Embryonic facial prominence (tissue), 1 donor: ENCODE results near the gene BSG.
"Not testable (repeated sequence)": the region's sequence is repeated elsewhere in the genome, so short reads cannot be mapped to it uniquely, and the experiment has no call there.

Experiments used
- DNase-seq: peaks from one replicate; pipeline ENCODE4 v3.0.0-alpha.2; 2016; ENCODE audit errors: extremely low spot score

Gene BSG

GRCh38 chr19:588093-588740 is 15.8 kb downstream of the BSG start:
- DNase-seq, result no peak

- no peak for DNase-seq
Measured at GRCh38 chr19:588741-589692, 16.6 kb downstream of the BSG start.

- DNase-seq, result no peak
Measured at GRCh38 chr19:589693-590395, 17.4 kb downstream of the BSG start, which contains the start of gene HCN2. Gene HCN2 (plus strand): TSS chr19:589881. CDS start chr19:589946, 65 bp downstream.

GRCh38 chr19:590396-590745 is 18.0 kb downstream of the BSG start:
- DNase-seq, result no peak

- no peak for DNase-seq
Measured at GRCh38 chr19:590750-591098, 18.3 kb downstream of the BSG start.

DNA sequence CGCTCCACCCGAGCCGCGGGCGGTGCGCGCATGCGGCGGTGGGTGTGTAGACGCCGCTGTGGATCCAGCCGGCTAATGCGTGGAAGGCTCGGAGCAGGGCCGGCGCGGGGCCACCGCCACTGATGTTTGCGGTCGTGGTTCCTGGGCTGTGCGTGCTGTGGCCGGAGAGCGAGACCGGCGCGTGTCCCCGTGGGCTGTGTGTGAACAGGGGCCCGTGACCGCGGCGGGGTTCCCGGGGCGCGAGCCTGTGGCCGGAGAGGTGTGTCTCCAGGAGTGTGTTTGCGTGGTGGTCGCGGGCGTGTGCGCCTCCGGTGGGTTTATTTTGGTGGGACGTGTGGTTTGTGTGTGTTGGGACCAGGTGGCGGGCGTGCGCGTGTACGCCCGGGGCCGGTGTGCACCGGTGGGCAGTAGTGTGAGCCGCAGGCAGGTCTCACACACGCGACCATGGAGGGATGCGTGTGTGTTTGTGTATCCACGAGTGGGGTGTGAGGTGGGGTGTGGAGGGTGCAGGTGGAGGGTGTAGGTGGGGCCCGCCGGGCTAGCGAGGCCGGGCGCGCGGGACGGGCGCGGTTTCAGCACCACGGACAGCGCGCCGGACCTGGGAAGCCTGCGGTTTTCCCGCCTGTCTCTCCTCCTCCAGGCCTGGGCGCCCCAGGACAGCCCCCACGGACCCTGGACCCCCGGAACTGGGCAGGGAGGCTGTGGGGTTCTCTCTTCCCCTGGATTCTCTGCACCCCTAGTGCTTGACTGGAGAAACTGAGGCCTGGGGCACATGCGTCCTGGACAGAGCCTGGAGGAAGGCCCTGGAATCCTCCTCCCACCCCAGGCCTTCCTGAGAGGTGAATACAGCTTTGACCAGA is 18.9 kb downstream of the BSG start:
- DNase-seq, result no peak

- DNase-seq, result no peak
Measured at GRCh38 chr19:592101-592500, 19.7 kb downstream of the BSG start.

- no peak for DNase-seq
Measured at GRCh38 chr19:593055-593454, 20.7 kb downstream of the BSG start.

GRCh38 chr19:593505-593904 is 21.1 kb downstream of the BSG start:
- DNase-seq, result no peak

DNA sequence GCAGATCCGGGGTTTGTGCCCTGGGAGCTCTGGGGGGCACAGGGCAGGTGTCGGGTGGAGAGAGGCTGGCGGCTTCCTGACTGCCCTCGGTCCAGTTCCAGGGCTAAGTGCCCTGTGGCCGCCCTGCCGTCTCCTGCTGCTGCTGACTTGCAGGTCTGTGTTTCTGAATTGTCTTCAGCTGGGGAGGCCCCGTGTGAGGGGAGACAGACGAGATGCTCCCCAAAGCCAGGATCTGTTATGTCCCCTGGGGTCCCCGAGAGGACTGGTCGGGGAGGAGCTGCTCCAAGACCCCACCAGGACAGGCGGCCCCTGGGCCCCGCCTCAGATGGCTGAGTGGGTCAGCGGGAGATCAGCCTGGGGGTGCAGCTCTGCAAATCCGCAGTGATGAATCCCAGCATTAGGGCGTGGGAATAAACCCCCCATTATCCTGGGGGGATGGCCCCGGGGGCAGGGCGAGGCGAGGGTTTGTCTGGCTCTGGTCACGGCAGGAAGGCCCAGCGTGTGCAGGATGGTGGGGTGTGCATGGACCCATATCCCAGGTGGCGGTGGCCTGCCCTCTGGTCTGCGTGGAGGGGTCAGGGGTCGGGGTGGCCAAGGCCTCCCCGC is 22.0 kb downstream of the BSG start:
- no peak for DNase-seq

GRCh38 chr19:595326-596262 is 23.2 kb downstream of the BSG start:
- no peak for DNase-seq

DNA sequence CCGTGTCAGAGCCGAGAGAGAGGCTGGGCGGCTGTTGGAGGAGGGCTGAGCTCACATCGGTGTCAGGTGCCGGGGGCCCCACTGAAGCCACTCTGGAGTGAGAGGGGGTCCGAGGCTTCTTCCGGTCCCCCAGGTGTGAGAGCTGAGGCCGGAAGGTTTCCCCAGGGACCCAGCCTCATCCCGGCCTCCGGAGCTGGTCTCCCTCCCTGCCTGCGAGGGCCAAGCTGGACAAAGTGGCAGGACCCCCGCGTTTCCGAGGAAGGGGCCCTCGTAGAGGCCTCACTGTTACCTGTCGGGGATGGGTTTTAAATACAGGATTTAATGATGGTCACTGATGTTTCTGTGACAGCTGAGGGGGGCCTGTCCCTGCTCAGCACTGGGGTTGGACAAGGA is 23.9 kb downstream of the BSG start:
- DNase-seq, result no peak

GRCh38 chr19:597406-598315 is 25.3 kb downstream of the BSG start:
- DNase-seq, result no peak

GRCh38 chr19:601310-601709 is 28.9 kb downstream of the BSG start:
- DNase-seq, result no peak

GRCh38 chr19:601790-602189 is 29.4 kb downstream of the BSG start:
- DNase-seq, result no peak

DNA sequence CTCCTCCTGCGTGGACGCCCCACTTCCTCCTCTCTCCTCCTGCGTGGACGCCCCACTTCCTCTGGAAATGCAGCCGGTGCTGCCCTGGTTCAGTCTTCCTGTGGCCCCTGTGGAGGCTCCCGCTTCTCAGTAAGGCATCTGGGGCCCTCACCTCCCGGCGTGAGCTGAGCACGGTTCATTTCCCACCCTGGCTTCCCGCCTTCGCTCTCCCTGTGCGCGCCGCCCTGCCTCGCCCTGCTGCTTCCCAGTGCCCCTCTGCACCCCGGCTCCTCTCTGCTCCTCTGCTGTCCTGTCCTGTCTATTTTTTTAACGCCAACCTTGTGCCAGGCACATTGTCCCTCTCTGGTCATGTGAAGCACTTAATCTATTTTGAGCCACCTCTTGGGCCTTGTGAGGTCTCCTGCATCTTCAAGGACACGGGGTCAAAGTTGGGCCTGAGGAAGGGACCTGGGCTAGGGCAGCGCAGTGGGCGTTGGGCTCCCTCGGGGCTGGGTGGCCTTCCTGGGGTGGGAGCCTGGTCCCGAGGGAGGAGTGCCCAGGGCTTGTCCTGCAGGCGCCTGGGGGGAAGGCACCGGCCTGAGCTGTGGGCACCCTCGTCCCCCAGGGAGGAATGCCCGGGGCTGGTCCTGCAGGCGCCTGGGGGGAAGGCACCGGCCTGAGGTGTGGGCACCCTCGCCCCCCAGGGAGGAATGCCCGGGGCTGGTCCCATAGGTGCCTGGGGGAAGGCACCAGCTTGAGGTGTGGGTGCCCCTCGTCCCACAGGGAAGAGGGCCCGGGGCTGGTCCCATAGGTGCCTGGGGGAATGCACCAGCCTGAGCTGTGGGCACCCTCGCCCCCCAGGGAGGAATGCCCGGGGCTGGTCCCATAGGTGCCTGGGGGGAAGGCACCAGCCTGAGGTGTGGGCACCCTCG is 30.2 kb downstream of the BSG start:
- DNase-seq, result no peak

GRCh38 chr19:603302-603639 is 30.9 kb downstream of the BSG start:
- not testable (repeated sequence) for DNase-seq

DNA sequence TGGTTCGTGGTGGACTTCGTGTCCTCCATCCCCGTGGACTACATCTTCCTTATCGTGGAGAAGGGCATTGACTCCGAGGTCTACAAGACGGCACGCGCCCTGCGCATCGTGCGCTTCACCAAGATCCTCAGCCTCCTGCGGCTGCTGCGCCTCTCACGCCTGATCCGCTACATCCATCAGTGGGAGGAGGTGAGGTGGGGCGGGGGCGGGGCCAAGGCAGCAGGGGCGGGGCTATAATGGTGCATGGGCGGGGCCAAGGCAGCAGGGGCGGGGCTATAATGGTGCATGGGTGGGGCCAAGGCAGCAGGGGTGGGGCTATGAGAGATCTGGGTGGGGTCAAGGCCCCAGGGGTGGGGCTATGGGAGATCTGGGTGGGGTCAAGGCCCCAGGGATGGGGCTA is 31.4 kb downstream of the BSG start:
- DNase-seq, result not testable (repeated sequence)
